GM19328 (cell line): ENCODE results near the gene CDC25A.

Experiments used
- ATAC-seq: cut with Tn5 transposase; IDR thresholded peaks from one replicate; pipeline ENCODE4 v1.9.1; 2021; ENCODE audit warnings: mild to moderate bottlenecking, moderate library complexity; ENCODE audit not compliant: unreplicated experiment

The CDC25A gene

DNA sequence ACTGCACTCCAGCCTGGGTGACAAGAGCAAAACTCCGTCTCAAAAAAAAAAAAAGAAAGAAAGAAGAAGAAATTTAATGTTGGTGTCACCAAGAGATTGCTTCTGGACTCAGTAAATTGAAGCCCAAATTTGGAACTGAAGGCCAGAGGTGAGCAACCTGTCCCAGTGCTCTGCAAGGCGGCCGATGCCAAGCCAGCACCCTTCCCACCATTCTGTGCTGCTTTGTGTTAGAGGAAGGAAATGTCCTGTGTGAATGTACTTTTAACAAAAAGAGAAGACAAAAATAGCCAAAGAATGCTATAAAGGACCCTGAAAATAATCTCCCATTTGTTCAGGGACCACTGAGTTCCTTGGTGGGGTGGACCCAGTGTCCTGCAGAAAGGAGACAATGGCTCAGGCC is 44.6 kb downstream of the CDC25A start:
- no peak for ATAC-seq

DNA sequence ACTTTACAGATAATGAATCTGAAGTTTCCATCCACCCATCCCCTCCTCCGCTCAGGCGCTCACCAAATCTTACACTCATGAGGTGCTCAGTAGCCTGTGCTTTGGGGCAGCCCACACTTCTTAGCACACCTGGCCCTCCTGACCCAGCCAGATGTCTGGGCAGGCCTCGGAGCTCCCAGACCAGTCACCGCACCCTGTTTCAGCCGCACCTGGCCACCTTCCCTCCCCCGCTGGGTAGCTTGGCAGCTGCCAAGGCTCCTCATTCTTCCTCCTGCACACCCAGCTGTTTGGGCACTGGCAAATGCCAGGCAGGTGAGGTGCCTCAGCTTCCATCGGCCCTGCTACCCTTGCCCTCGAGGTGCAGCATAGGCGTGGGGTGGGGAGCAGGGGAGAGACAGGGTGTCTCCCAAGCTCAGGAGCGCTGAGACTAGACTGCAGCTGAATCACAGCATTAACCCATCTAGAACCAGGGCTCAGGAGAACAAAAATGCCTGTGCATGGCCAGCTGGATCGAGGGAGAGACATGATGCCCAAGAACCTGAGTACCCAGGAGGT is 45.8 kb downstream of the CDC25A start:
- ATAC-seq: no peak

DNA sequence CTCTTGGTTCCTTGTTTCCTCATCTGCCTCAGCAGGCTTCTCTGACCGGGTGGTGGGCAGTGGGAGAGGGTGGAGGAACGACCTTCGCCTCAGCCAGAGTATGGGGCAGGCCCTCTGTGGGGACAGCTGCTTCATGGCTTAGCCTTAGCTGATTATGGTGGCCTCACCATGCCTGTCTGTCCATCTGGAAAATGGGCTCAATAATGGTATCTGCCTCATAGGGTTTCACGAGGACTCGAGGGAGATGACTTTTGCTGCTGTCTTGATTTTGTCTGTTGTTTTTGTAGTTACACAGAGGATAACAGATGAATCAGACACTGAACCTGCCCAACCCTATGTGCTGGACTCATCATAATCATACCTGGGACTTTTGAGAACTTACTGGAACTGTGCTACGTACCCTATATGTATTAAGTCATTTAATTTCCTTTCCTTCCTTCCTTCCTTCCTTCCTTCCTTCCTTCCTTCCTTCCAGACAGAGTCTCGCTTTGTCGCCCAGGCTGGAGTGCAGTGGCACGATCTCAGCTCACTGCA is 46.5 kb downstream of the CDC25A start:
- no peak for ATAC-seq

DNA sequence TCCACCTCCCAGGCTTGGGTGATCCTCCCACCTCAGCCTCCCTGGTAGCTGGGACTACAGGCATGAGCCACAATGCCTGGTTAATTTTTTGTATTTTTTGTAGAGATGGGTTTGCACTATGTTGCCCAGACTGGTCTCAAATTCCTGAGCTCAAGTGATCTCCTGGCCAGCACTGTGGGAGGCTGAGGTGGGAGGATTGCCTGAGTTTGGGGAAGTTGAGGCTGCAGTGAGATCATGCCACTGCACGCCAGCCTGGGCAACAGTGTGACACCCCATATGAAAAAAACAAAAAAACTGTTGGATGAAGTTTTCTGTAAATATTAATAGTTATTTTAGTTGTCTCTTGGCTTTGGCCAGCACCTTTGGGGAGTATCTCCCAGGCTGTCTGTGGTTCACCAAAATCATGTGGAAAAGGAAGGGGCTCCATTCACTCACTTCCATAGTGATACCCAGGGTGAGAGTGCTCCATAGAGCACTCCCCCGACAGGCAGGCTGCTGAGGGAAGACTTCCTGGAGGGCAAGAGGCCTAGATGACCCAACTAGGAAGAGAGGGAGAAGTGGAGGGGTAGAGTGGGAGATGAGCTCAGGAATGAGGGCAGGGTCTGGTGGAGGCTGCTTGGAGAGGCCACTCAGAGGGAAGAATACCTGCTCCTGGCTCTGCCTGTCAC is 47.1 kb downstream of the CDC25A start:
- ATAC-seq: no peak

DNA sequence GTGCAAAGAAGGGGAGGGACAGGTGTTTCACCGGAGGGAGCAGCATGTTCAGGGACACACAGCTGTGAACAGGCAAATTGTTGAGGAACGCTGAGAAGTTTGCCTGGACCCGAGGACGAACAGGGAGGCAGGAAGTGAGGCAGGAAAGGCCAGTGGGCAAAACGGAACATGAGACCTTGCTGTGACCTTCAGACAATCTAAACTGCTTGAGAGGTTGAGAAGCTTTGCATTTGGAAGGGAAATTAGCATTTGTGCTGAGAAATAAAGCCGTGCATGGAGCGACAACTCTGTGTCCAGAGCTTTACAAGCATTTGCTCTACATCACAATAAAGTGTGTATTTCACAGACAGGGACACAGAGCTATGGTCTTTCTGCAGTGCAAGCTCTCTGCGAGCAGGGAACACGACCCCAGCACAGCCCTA is 47.9 kb downstream of the CDC25A start:
- no peak for ATAC-seq

DNA sequence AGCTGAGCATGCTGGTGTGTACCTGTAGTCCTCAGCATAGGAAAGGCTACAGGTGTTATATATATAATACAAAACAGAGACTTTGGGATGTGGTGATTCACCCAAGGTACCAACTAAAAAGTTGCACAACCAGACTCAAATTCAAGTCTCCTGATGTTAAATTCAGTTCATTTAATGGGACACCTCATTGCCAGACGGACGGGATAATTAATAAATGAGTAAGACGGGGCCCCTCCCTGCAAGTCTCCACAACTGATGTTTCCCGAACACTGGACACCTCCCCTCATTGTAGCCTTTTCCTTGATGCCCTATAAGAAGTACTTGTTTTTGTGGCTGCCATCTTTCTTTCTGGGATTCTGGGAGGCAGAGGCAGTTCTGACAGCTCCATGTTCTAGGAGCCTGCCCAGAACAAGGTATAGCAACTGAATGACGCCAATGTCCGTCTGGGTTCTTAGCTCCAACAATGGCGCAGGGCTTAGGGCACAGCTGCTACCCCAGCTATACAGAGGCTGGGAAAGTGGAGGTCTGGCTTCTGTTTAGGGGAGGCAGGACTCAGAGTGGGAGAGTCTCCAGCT is 50.7 kb downstream of the CDC25A start:
- no peak for ATAC-seq

DNA sequence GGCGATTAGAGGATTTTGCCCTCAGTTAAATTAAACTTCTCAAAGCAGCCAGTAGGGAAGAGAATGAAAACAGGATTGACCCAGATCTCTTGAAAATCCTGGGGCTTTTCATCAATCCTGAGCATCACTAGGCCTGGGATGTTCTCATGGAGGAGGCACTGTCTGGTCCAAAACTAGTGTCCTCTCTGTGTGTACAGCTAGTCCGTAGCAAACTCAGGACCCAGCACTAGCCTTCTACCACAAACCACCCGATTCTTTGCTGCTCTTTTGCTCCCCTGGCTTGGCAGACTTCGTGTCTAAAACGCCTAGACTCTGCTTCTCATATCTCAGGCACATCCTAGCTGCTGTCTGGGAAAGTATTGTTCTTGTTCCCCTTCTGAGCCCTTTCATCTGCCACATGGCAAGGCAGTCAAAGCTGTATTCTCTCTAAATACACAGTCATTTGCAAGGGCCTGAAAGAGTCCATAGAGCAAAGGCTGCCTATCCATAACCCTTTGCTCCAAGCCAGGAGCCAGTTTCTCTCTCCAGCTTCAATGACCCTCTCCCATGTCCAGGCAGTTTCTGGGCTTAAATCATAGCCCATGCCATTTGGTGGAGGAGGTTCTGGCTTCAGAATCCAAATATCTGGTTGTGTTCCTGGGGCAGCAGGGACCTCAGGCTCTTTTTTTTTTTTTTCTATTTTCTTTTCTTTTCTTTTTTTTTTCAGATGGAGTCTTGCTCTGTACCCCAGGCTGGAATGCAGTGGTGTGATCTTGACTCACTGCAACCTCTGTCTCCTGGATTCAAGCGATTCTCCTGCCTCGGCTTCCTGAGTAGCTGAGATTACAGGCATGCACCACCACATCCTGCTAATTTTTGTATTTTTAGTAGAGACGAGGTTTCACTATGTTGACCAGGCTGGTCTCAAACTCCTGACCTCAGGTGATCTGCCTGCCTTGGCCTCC is 52.4 kb downstream of the CDC25A start:
- ATAC-seq: no peak

DNA sequence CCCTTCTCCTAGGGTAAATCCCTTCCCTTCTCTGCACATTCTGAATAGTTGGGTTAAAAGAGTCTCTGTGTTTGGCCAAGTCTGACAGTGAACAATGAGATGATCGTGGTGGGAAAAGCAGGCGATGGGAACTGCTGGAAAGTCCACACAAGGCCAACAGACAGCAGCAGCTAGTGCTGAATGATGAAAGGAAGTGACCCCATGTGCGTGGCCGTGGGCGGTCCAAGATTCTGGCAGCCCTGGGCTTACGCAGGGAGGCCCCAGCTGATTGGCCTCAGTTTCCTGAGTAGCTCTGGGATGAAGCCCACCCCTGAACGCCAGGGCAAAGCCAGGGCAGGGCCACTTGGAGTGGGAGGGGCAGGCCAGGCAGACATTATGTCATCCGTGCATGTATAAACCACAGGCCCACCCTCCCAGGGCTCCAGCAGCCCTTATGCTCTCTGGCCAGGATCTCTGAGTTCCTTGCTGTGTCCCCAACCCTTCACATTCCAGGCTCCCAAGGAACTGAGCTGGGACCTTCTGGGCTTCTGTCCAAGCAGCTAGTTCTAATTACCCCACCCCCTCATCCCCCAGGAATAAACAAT is 57.8 kb downstream of the CDC25A start:
- ATAC-seq: no peak

DNA sequence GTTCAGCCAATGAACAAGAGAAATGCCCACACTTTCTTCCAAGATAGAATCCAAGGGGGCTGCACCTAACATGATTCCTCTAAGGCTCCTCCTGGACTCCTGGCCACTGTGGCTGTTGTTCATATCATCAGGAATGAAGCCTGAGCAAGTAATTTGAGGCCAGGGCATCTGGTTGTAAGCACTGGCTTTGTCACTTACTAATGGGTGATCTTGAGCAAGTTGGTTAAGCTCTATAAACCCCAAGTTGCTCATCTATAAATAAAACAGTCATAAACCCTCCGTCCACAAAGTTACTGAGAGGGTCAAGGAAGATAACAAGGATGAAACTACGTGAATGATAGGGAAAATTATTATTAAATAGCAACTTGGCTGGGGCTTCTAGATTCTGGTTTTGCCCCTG is 58.3 kb downstream of the CDC25A start:
- ATAC-seq: no peak

DNA sequence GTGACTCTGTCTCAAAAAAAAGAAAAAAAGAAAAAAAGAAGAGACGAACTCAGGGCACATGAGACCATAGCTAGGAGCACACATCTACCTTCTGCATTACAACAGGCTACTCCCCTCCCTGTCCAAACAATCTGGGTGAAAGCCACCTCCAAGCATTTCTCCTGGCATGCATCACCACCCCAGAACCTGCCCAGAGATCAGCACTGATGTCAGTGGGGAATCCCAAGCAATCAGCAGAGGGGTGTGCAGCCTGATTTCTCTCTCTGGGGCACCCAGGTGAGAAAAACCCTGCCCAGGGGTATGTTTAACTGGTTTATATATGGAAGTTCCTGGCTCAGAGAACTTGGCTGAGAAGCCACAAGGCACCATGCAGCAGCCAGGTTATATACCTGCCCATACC is 59.4 kb downstream of the CDC25A start:
- no peak for ATAC-seq

DNA sequence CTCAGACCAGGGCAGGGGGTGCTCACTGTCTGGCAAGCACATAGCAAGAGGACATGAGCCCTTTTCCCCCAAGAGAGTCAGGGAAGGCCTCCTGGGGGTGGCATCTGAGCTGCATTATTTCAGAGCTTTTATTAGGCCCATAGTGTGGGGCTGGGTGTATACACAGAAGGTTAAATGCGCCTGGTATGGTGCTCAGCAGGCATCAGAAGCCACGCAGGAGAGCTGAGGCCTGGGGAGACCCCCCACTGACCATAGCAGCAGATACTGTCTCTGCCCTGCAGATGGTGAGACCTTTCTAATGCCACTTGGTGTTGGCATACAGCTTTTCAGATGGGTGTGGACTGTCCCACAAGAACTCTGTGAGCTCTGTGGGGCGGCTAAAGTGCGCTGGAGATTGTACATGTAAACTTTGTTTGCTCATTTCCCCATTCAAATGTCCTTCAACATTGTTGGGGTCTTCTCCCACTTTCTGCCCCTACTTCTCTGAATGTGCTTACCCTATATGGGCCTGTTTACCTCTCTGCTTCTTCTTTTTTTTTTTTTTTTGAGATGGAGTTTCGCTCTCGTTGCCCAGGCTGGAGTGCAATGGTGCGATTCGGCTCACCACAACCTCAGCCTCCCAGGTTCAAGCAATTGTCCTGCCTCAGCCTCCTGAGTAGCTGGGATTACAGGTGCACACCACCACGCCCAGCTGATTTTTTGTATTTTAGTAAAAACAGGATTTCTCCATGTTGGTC is 62.2 kb downstream of the CDC25A start:
- ATAC-seq: no peak

DNA sequence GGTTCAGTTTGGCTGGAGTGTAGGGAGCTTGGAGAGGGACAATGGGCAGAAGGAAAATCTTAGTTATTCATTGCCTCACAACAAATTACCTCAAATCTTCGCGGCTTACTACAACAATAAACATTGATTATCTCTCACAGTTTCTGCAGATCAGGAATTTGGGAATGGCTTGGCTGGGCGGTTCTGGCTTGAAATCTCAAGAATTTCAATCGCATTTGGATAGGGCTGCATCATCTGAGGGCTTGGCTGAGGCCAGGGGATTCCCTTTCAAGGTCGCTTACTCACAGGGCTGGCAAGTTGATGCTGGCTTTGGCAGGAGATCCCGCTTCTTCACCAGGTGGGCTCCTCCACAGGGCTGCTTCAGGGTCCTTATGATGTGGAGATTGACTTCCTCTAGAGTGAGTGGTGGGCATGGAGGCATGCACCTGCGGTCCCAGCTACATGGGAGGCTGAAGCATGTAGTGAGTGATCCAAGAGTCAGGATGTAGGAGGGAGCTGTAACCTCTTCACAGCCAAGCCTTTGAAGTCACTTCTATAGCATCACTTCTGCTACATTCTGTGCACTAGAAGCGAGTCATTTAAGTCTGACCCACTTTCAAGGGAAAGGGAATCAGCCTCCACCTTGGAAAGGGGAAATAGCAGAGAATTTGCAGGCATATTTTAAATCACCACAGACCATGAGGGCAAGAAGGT is 63.1 kb downstream of the CDC25A start:
- ATAC-seq: no peak

DNA sequence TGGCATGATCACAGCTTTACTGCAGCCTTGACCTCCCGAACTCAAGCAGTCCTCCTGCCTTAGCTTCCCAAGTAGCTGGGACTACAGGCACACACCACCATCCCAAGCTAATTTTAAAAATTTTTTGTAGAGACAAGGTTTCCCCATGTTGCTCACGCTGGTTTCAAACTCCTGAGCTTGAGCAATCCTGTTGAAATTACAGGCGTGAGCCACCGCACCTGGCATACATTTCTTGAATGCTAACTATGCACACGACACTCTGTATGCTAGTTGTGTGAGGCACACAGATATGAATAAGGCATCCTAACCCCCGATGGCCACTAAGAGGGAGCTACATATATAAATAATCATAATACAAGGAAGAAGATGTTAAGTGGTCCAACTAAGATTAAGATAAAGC is 64.9 kb downstream of the CDC25A start:
- ATAC-seq: no peak

DNA sequence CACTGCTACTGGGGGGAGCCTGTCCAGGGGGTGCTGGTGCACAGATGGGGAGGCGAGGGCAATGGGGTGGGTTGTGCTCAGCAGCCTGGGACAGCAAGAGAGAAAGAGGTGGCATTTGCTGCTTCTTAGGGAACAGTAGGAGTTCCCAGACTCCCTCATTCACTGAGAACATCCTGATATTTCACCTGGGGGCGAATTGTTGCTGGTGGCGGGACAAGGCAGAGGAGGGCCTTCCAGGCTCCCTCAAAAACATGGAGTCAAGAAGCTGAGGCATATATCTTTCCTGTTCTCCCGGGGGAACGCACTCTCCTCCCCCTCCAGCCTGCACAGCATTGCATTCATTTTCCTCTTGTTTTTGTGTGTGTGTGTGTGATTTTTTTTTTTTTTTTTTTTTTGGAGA is 65.7 kb downstream of the CDC25A start:
- ATAC-seq: no peak

DNA sequence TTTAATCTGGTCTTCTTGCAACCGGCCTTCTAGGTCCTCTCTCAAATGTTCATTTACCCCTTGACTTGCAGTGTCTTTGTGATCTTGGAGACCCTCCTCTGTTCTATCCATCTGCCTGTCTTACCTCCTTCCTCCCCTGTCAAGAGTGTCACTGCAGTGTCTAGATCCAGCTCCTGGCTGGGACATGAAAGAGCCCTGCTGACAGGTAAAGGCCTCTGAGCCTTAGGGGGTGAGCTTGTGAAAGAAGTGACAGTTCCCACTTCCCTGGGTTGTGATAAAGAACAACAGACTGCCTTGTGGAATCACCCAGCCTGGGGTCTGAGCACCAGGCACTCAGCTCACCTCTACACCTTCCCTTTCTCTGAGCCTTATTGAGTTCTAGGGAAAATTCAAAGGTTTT is 68.0 kb downstream of the CDC25A start:
- no peak for ATAC-seq

DNA sequence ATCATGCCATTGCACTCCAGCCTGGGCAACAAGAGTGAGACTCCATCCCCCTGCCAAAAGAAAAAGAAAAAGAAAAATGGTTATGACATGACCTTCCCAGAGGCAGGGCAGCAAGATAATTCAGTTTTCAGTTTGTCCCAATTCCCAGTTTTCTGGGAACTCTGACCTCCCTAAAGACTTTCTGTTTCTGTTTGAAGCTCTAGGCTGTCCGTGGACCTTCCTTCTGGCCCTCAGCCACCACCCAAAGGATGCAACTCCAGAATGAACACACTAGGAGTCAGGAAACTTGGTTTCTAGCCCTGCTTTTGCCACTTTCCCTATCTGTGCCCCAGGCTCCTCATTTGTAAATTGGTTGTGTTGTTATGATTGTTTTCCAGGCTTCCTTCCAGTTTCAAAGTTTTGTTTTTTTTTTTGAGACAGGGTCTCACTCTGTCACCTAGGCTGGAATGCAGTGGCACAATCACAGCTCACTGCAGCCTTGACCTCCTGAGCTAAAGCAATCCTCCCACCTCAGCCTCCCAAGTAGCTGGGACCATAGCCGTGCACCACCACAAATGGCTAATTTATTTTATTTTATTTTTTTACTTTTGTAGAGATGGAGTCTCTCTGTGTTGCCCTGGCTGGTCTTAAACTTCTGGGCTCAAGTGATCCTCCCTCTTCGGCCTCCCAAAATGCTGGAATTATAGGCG is 68.6 kb downstream of the CDC25A start:
- no peak for ATAC-seq

DNA sequence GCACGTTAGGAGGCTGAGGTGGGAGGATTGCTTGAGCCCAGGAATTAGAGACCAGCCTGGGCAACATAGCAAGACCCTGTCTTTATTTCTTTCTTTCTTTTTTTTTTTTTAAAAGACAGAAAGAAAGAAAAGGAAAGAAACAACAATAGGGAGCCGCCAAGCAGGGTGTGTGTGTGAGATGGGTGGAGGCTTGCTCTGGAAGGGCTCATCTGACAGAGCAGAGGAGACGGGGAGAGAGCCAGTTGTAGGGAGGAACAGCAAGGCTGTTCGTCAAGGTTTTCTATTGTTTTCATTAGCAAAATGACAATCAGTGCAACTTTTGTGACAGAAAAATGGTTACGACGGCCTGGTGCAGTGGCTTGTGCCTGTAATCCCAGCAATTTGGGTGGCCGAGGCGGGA is 69.3 kb downstream of the CDC25A start:
- no peak for ATAC-seq

DNA sequence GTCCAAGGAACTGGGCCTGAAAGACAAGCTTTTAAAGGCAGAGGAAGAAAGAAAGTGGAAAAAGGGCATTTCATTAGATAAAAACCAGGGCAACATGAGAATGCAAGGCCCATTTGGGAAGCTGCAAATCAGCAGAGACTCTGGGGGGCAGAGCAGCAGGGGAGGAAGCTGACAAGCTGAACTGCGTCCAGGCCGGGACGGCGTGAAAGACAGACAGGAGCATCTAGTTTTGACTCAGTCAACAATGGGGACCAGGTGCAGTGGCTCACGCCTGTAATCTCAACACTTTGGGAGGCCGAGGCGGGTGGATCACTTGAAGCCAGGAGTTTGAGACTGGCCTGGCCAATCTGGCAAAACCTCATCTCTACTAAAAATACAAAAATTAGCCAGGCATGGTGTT is 69.9 kb downstream of the CDC25A start:
- no peak for ATAC-seq

DNA sequence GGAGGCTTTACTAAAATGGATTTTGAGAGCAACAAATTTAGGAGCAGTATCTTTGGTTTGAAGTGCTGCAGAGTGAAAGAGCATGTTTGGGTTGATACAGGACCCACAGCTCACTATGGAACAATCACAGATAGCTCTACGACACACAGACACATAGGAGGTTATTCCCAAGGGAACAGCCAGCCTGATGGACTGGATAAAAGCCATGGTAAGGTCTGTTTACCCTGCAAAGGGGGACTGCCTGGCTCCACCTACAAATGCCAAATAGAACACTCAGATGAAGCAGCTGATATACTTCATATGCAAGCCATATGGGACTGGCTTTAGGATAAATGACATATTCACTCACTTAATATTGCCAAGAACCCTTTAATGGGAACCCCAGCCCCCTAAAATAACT is 75.4 kb downstream of the CDC25A start:
- no peak for ATAC-seq
